Thymus (tissue), 11 donors: ENCODE data around the gene HOXB4. TPM values are rescaled to one million over a fixed set of nuclear protein-coding genes. Genes with fewer than 3 reads are reported as not detected.

ENCODE experiments used
- DNase-seq, 9 donors: peaks; one replicate each; pipeline ENCODE4 v3.0.0-alpha.2; 2013; ENCODE audit warnings: low spot score in 9 of 9, low read depth in 6 of 9, missing footprints in 1 of 9
- H3K27ac ChIP-seq, 2 donors: one replicate each; pipeline ENCODE4 v1.5.1; 2013; ENCODE audit warnings: control low read depth in 1 of 2, low read depth in 1 of 2, low read length in 1 of 2, mild to moderate bottlenecking in 1 of 2, moderate library complexity in 1 of 2
- H3K27me3 ChIP-seq, 2 donors: one replicate each; pipeline ENCODE4 v1.5.1; 2013; ENCODE audit warnings: low read length in 1 of 2; ENCODE audit not compliant: control insufficient read depth in 2 of 2, insufficient read depth in 1 of 2
- H3K36me3 ChIP-seq, 2 donors: one replicate each; pipeline ENCODE4 v1.5.1; 2013; ENCODE audit warnings: low read length in 1 of 2, mild to moderate bottlenecking in 1 of 2, moderate library complexity in 1 of 2; ENCODE audit not compliant: control insufficient read depth in 2 of 2, insufficient read depth in 2 of 2
- H3K4me1 ChIP-seq, 2 donors: one replicate each; pipeline ENCODE4 v1.5.1; 2013; ENCODE audit warnings: low read length in 2 of 2; ENCODE audit not compliant: control insufficient read depth in 2 of 2, insufficient read depth in 2 of 2
- H3K4me3 ChIP-seq, 2 donors: one replicate each; pipeline ENCODE4 v1.5.1; 2013; ENCODE audit warnings: low read length in 2 of 2, control low read depth in 1 of 2, mild to moderate bottlenecking in 1 of 2
- H3K9me3 ChIP-seq, 2 donors: one replicate each; pipeline ENCODE4 v1.5.1; 2013; ENCODE audit warnings: low read length in 1 of 2, mild to moderate bottlenecking in 1 of 2; ENCODE audit not compliant: control insufficient read depth in 2 of 2, insufficient read depth in 1 of 2
- WGBS: extraction: QIAGEN DNeasy Blood & Tissue Kit; methylation state at CpG from one replicate; pipeline ENCODE4 v1.1.7; 2013; 5-methylcytosine and 5-hydroxymethylcytosine counted together
- polyA plus RNA-seq: library from polyadenylated mRNA; stranded (reverse); fragments of 200-250 nt; gene quantifications from one replicate; pipeline ENCODE4 v1.2.3, GENCODE V29; 2013
- total RNA-seq: library from RNA; stranded (reverse); fragments of 120-200 nt; gene quantifications from one replicate; pipeline ENCODE4 v1.2.4, GENCODE V29; 2013
- donor health status: healthy.

The HOXB4 gene
- total and polyA plus RNA-seq, 2 donors: 0.90 to 1.5 TPM

DNA sequence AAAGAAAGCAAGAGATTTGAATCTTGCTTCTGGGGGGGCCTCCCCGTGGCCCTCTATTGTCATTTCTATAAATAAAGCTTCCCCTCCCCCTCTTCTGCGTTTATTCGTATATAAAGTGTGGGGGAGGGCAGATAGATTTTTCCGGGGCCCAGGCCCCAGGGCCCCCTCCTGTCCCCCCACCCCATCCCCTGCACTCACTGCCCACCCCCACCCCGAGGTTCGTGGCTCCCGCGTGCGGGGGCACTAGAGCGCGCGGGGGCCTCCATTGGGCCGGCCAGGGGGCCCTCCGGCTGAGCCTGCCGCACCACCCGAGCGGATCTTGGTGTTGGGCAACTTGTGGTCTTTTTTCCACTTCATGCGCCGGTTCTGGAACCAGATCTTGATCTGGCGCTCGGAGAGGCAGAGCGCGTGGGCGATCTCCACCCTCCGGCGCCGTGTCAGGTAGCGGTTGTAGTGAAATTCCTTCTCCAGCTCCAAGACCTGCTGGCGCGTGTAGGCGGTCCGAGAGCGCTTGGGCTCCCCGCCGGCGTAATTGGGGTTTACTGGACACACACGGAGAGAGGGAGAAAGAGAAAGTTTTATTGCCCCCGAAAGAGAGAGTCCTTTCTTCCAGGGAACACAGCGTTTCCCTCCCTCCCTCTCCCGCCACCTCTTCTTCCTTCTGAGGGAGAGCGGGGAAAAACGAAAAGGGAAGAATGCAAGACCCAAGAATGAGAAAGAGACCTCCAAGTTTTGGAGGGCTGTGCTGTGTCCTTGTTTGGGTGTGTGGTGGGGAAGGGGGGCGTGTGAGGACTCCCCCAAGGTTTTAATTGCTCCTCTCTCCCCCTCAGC, 1.5 kb downstream of the HOXB4 start:
- Histone ChIP-seq H3K4me1 (peaks cover 16 to 33% of the 10 kb centered on the region in 2 donors), H3K4me3 (peak overlapping the region in 1 of 2 donors; percentile 45), H3K27ac (no peak overlapping the region), H3K36me3 (no peaks in the 10 kb centered on the region), H3K27me3 (peaks cover 52 to 86% of the 10 kb centered on the region in 2 donors), H3K9me3 (peaks cover 0 to 5% of the 10 kb centered on the region in 2 donors)
- 37% methylated on average over 43 of the region's 43 CpGs for WGBS
- no peak for DNase-seq

DNA sequence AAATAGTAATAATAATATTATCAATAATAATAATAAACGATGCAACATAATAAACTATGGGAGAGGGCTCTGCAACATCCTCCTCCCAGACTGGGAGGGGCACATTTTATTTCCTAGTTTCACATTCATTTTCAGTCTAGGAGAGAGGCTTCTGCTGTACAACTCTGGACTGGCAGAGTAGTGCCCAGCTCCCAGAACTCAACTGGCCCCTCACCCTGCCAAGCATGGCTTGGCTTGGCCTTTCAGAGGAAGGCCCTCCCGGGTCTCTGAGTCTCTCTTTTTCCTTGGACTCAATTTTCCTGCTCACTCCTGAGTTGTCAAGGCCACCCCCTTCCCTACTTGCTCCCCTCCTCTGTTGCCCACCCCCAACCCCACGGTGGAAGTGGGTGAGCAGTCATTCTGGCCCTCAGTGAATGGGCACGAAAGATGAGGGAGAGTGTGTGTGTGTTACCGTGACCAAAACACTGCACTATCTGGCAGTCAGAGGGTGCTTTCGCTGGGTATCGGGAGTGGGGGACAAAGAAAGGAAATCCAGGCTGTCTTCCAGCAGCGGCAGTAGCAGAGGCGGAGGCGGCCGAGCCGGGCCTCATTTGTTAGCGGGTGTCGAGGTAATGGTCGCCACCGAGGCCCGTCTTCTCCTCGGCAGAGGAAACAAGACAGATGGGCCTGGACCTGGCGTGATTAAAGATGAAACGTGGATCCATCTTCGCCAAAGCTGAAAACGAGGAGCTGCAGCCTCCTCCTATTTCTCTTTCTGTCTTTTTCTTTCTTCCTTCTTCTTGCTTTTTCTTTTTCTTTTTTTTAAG, 2.3 kb downstream of the HOXB4 start:
- Histone ChIP-seq H3K36me3 (no peaks in the 10 kb centered on the region), H3K27ac (peak overlapping the region in 1 of 2 donors; percentile 18), H3K9me3 (peaks cover 0 to 4% of the 10 kb centered on the region in 2 donors), H3K4me1 (peaks cover 16 to 28% of the 10 kb centered on the region in 2 donors), H3K27me3 (peaks cover 47 to 86% of the 10 kb centered on the region in 2 donors), H3K4me3 (no peak overlapping the region)
- WGBS: 80% methylated on average over 22 of the region's 22 CpGs
- DNase-seq: no peak

DNA sequence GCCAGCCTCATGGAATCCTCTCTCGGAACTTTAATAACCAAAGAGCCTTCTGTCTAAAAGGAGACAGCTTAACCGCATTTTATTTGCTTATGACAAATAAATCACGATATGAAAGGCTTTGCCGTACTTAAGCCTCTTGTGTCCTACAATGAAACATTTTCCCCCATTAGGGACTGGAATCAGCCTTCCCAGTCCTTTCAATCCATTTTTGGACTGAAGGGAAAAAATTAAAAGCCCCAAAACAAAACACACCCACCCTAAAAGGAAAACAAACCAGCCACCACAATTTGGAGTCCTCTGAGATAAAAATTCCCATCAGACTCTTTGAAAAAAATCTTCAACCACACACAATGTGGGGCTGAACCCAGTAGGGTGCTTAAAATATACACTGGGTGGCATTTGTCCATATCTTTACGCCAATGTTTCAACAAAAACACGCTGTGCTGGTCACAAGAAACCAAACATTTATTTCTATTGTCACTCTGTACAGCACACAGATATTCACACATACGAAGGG, 3.0 kb downstream of the HOXB4 start:
- Histone ChIP-seq H3K9me3 (peaks cover 0 to 4% of the 10 kb centered on the region in 2 donors), H3K27ac (no peak overlapping the region), H3K4me1 (peaks cover 16 to 28% of the 10 kb centered on the region in 2 donors), H3K4me3 (no peak overlapping the region), H3K27me3 (peaks cover 40 to 86% of the 10 kb centered on the region in 2 donors), H3K36me3 (no peaks in the 10 kb centered on the region)
- no peak for DNase-seq
- 90% methylated on average over 7 of the region's 7 CpGs for WGBS

DNA sequence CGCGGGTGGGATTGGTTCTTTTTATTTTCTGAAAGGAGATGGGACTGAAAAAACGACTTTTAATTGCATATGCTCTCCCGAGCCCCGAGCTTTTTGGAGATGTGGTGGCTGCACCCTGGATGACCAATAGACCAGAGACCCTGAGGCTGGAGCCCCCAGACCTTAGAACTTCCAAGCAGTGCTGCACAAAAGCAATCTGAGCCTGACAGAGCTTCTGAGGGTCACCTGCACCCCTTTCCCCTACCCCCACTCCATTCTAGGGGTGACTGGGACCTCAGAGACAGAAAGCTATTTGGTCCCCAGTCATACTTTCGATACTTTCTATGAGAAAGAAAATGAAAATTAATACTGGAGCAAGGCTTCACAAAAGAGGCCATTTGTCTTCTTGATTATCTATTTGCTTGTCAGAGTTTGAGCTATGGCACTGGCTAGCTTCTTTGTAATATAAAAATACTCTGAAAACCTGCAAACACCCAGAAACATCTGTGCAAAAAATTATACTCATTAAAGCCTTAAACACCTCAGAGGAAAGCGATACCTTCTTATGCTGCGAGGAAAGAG, 3.6 kb downstream of the HOXB4 start:
- no peak for DNase-seq
- WGBS: 90% methylated on average over 8 of the region's 8 CpGs
- peaks cover 39 to 86% of the 10 kb centered on the region in 2 donors for H3K27me3 ChIP-seq
- H3K36me3 ChIP-seq: no peaks in the 10 kb centered on the region
- H3K4me3 ChIP-seq: no peak overlapping the region
- H3K4me1 ChIP-seq: peaks cover 16 to 28% of the 10 kb centered on the region in 2 donors
- no peak overlapping the region for H3K27ac ChIP-seq
- H3K9me3 ChIP-seq: peaks cover 0 to 4% of the 10 kb centered on the region in 2 donors

DNA sequence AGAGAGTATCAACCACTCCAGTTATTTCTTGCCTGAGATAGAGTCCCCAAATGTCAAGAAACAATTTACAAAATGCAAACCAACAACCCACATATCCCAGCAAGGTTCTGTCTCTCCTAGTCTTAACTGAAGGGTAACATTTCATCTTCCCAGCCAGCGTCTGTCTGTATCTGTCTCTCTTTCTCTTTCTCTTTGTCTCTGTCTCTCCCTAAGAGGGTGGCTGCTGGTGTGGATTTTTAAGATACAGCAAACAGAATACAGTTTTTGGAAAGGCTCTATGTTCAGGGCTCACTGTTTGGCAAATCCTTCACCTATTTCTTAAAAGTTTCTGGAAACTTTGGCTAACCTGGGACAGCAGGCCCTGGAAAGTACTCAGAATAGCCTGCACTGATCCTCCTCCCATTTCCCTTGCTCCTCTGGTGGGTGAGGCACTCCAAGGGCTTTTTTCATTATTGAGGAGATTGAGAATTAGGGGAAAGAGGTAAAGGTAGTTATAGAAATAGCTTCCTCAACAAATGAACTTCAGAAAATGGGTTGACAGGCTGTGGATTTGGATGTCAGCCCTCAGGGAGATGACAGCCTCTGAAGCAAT, 6.2 kb downstream of the HOXB4 start:
- no peak for DNase-seq
- Histone ChIP-seq H3K4me3 (no peak overlapping the region), H3K9me3 (peaks cover 0 to 4% of the 10 kb centered on the region in 2 donors), H3K4me1 (peaks cover 1 to 11% of the 10 kb centered on the region in 2 donors), H3K36me3 (no peaks in the 10 kb centered on the region), H3K27ac (no peak overlapping the region), H3K27me3 (peaks cover 30 to 89% of the 10 kb centered on the region in 2 donors)
- WGBS: 93% methylated on average over 1 of the region's 1 CpG

DNA sequence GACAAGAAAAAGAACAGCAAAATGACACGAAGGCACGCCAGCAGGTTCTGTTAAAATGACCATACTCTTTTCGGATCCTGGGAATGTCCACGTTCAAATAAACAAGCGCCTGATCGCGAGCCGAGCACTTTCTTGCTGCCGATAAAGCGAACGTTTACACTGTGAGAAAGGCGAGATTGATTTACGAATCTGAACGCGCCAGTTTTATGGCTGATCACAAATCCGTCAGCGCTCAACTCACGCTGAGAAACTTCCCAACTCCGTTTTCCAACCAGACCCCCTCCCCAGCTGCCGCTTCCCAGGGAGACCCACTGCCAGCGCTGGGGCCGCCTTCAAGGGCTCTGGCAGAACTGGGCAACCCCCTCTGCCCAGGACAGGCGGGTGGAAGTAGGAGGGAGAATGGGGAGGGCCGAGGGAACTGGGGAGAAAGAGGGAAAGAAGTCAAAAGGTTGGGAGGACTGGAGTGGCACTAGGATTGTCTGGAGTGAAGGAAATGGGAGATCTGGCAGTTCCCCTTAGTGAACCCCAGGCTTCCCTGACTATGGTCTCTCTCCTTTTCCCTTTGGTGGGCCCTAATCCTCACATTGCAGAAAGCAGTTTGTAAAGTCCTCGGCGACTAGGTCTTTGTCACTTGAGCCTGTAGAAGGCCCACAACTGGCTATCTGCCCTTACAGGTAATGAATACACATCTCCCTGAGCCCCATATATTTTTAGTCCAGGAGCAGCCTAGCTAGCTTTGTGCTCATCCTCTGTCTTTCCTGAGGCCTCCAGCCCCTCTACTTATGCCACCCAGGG, 6.9 kb downstream of the HOXB4 start:
- H3K27me3 ChIP-seq: peaks cover 27 to 89% of the 10 kb centered on the region in 2 donors
- no peak overlapping the region for H3K4me3 ChIP-seq
- H3K27ac ChIP-seq: no peak overlapping the region
- 85% methylated on average over 26 of the region's 26 CpGs for WGBS
- H3K36me3 ChIP-seq: no peaks in the 10 kb centered on the region
- H3K4me1 ChIP-seq: peaks cover 0 to 8% of the 10 kb centered on the region in 2 donors
- DNase-seq: no peak
- H3K9me3 ChIP-seq: no peaks in the 10 kb centered on the region

DNA sequence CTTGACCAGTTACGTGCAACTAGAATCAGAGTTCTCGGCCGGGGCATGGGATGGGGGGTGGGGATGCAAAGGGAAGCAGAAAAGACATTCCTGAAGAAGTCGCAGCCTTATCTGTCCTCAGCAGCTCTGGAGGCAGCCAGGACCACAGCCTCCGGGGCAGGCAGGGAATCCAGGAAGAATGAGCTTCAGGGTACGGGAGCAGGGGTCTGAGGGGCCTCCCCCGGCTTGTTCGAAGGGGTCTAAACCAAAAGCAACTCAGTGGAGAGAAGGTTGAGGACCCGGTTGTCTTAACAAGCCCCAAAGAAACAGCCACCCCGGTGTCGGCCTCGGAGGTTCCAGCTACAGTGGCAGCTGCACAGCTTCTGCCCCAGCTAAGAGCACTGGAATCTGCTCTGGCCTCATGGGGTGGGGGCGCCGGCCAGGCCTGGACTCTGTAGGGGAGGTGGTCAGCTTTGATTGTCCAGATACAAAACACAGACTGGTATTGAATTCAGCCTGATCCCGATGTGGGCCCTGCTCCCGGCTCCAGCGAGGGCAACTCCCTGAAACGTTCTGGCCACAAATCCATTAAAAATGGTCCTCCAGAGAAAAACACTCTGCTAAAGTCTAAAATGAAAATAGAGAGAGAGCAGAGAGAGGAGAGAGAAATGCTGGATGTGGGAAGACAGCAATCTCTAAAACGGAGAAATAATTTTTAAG, 7.7 kb downstream of the HOXB4 start:
- H3K4me3 ChIP-seq: no peak overlapping the region
- H3K27me3 ChIP-seq: peaks cover 20 to 89% of the 10 kb centered on the region in 2 donors
- no peak overlapping the region for H3K27ac ChIP-seq
- WGBS: 78% methylated on average over 19 of the region's 19 CpGs
- DNase-seq: no peak
- H3K9me3 ChIP-seq: no peaks in the 10 kb centered on the region
- no peaks in the 10 kb centered on the region for H3K36me3 ChIP-seq
- peaks cover 0 to 8% of the 10 kb centered on the region in 2 donors for H3K4me1 ChIP-seq
